HG02852 (cell line): ENCODE results near the gene AKAP1.
"Not testable (repeated sequence)": the region's sequence is repeated elsewhere in the genome, so short reads cannot be mapped to it uniquely, and the experiment has no call there.

ENCODE experiments used
- ATAC-seq: cut with Tn5 transposase; IDR thresholded peaks from one replicate; pipeline ENCODE4 v1.9.1; 2021; ENCODE audit warnings: mild to moderate bottlenecking, moderate library complexity; ENCODE audit not compliant: unreplicated experiment

The AKAP1 gene

GRCh38 chr17:57075785-57076184, 9.3 kb upstream of the AKAP1 start:
- no peak for ATAC-seq

DNA sequence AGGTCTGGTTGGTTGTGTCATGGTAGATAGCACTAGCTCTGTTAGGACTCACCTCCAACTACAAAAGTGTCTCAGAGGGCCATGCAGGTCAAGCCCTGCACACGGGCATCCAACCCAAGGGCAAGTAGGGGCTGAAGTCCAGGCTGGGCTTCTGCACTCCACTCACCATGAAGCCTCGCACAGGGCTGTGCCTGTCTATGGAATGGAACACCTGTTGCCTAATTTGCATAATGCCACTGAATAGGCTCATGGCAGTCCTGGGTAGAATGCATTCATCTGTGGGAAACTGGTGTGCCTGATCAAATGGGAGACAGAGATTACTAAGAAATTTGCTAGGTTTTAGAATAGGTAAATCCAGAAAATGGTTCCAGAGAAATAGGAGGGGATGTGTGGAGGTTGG, 8.0 kb upstream of the AKAP1 start:
- ATAC-seq: no peak

DNA sequence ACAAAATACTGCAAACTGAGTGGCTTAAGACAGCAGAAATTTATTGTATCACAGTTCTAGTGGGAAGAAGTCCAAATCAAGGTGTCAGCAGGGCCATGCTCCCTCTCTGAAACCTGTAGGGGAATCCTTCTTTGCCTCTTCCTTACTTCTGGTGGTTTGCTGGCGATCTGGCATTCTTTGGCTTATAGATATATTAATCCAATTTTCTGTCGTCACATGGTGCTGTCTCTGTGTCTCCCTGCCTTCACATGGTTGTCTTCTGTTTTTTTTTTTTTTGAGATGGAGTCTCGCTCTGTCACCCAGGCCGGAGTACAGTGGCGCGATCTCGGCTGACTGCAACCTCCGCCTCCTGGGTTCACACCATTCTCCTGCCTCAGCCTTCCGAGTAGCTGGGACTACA, 6.8 kb upstream of the AKAP1 start:
- no peak for ATAC-seq

DNA sequence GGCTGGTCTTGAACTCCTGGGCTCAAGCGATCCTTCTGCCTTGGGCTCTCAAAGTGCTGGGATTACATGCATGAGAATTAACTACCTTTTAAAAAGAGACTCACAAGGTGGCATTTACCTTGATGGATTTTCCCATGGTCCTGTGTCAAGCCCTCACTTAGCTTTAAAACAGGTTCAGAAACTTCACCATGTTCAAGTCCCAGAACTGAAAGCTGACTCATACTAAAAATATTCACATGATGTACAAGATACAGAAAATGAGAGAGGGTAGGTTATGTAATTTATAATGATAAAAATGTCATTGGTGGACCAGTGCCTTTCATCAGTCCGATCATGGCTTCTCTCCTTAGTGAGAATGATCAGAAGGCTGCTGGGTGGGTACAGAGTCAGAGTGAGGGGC, 4.3 kb upstream of the AKAP1 start:
- no peak for ATAC-seq

GRCh38 chr17:57082441-57082840, 2.6 kb upstream of the AKAP1 start:
- no peak for ATAC-seq

GRCh38 chr17:57084361-57084801, 665 bp upstream of the AKAP1 start:
- ATAC-seq: peak; percentile 21

GRCh38 chr17:57085448-57086068, 512 bp downstream of the AKAP1 start:
- ATAC-seq: peak; percentile 40

DNA sequence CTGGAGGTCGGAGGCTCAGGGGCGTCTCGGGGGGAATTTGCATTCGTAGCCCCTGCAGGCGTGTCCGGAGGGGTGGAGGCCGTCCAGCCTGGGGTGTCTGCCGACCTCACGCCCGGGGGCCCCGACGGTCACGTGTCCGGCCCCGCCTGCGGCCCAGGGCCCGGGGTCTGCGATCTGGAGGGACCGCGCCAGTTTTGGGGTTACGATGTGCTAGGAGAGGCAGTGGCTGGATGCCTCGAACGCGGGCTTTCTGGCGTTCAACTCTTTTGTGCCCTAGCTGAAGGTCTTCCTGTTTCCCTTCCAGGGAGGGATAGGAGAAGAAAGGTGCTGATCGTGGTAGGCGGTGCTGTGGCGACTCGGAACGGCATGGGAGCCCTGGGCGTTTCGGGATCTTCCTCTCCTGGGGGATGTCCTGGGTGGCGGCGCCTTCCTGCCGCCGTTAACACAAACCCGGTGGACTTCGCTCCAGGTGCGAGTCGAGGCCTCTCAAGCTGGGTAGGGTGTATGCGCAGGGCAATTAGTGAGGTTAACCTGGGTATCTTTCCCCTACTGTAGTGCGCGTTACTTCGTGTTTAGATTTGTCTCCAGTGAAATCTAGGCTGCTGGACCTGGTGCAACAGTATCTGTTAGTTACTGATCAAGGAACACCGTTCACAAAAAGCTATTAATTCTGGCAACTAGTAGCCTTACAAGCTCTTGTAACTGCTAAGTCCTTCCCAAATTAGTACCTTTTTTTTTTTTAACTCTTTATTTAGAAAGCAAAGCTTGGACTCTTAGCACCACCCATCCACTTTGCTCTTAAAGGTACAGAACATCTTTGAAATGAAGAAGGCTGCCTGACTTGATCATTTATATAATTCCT, 1.3 kb downstream of the AKAP1 start:
- ATAC-seq: peak; percentile 0

GRCh38 chr17:57088298-57088697, 3.3 kb downstream of the AKAP1 start:
- ATAC-seq: no peak

DNA sequence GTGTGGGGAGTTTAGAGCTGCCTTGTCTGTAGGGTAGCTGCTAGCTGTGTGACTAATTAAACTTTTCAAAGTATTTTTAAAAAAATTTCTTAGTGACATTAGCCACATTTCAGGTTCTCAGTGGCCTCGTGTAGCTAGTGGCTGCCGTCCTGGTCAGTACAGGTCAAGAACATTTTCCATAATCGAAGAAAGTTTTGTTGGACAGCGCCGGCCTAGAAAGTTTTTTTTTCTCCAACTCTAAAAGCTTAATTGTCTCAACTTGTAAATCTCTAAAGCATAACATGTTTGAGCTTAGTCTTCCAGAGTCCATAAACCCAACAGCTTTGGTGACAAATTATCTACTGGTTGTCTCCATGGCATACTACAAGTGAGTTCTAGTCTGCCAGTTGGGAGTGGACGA, 4.3 kb downstream of the AKAP1 start:
- no peak for ATAC-seq

DNA sequence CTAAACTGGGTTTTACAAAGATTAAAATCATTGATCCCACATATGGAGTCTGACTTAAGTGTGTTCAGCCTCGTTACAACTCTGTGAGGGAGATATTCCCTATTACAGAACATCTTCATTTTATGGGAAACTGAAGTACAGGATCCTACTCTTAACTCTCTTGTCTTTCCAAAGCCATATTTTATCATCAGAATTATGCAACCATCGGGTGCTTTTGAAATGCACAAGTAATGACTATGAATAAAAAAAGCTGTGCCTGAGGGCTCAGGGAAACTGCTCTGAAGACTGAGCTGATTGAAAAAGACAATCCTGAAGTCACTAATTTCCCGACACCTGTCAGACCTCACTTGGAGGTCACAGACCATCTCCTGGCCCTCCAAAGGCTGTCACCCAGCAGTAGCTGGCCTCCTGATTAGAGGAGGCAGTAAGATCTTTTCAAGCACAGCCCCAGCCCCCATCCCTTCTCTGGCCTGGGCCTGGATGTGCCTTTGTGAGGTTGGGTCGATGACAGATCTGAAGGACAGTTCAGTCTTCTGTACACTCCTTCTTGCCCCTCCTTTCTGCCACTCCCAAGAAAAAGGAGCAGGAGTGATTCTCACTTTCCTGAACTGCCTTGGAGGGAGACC, 5.6 kb downstream of the AKAP1 start:
- no peak for ATAC-seq

- no peak for ATAC-seq
Observed at GRCh38 chr17:57091186-57091618, 6.2 kb downstream of the AKAP1 start.

GRCh38 chr17:57092171-57092570, 7.1 kb downstream of the AKAP1 start:
- no peak for ATAC-seq

GRCh38 chr17:57092779-57093178, 7.7 kb downstream of the AKAP1 start:
- ATAC-seq: no peak

- ATAC-seq: no peak
Observed at GRCh38 chr17:57096472-57097202, 11.6 kb downstream of the AKAP1 start.

DNA sequence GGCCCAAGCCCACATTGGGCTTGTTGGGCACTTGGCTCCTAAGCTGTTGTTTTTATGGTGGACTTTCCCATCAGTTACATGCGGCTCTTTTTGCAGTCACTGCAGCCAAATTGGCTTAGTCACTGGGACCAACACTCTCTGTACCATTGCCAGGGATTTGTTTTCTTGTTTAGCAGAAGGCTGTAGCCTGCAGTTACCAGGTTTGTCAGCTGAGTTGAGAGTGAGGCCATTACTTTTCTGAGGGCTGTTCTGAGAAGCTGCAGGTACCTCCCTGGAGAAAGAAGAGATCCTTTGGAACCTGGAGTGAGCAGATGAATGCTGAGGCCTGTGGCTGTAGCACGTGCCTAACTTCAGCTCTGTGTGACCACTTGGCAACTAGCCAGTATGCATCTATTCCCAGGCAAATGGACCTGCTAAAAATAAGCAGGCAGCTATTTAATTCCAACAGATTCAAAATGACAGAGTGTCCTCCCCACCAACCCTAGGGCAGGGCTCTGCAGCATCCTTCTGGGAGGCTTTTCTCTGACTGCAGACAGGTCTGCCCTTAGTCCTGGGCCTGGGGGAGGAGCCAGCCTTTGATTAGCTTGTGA, 12.9 kb downstream of the AKAP1 start:
- ATAC-seq: no peak

DNA sequence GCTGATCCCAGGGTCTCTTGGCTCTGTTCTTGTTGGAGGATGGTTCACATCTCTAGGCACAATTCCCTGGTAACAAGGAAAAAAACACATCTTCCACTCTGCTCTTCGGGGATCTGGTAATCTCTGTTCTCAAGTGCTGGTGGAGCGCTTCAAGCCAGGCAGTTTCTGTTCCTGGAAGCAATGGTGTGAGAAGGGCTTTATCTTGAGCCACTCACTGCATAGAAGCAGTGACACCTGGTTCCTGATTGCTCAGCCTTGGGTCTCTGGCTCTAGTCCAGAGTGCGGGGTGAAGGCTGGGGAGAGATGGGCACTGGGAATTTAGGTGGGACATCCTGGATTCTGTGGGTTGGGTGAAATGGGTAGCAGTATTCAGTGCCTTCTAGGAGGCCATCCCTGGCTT, 14.1 kb downstream of the AKAP1 start:
- peak; percentile 88 for ATAC-seq

GRCh38 chr17:57102122-57102521, 17.1 kb downstream of the AKAP1 start:
- no peak for ATAC-seq

- ATAC-seq: not testable (repeated sequence)
Observed at GRCh38 chr17:57102660-57103059, 17.6 kb downstream of the AKAP1 start.

DNA sequence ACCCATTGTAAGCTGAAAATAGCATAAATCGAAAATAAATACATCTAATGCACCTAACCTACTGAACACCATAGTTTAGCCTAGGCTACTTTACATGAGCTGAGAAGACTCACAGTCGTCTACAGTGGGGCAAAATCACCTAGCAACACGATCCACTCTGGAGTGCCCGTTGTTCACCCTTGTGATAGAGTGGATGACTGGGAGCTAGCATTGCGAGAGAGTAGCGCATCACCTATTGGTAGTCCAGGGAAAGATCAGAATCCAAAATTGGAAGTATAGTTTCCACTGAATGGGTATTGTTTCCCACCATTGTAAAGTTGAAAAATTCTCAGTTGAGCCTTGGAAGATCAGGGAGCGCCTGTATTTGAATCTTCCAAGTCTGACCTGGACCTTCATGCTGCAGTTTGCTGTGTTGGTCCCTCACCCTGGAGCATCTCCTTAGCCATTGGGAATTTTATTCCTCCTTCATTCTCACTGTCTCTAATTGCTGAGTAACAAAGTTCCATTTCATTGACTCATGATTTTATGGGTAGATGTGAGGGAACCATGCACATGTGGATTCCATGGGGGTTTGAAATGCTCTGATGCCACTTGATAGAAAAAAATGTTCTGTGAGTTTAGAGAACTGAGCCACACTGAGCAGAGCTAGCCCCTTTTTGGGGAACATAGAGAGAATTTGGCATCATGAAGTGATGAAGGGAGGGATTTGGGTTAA, 19.6 kb downstream of the AKAP1 start:
- ATAC-seq: no peak
